Measurements from ENCODE around the gene GHITM. TPM values are rescaled to one million over a fixed set of nuclear protein-coding genes. Genes with fewer than 3 reads are reported as not detected.

The GHITM gene
- total and polyA plus RNA-seq, 2 of the 8 experiments (the other 6 are each of a cell fraction or from before 2014, with no cell fraction given) = 86.2 to 97.0 TPM

DNA sequence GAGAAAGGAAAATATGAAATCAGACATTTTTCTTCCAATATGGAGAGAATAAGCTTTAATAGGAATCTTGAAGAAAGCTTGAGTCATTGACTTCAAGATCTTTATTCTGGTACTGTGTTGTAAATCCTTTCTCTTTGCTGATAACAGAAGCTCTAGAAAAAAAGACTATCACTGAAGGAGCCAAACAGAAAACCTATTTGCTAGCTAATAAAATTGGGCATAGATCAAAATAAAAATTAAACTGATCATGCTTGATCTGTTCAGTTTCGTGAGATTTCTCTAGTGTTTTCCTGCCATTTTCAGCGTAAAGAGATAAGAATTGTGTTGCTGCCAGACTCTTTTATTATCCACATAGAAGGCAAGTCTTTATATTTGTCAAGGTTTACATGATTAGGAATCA lies 1.5 kb upstream of the GHITM start (continued):
- TF ChIP-seq CHD7 (IDR thresholded peaks at IDR 0.05; ENCODE audit: insufficient replicate concordance, low read length) = no peak
- TF ChIP-seq E2F6 (IDR thresholded peaks at IDR 0.05) = no peak
- no peak for TF ChIP-seq NANOG (IDR thresholded peaks at IDR 0.05; ENCODE audit: insufficient read depth, low read depth, low read length, poor library complexity, severe bottlenecking)
- no peak for TF ChIP-seq PHF8 (conservative IDR thresholded peaks at IDR 0.05; ENCODE audit: low read depth, low read length)
- TF ChIP-seq MAFK (IDR thresholded peaks at IDR 0.05; ENCODE audit: low read depth, low read length) = no peak
- no peak for TF ChIP-seq KDM5A (IDR thresholded peaks at IDR 0.05; ENCODE audit: low read length)
- TF ChIP-seq SIX5 (IDR thresholded peaks at IDR 0.05; ENCODE audit: low read depth, low read length) = no peak
- TF ChIP-seq SIN3A (conservative IDR thresholded peaks at IDR 0.05 in 1 of 2, IDR thresholded peaks at IDR 0.05 in 1 of 2; ENCODE audit: low read depth in 1 of 2, low read length in 2 of 2) = no peak
- TF ChIP-seq, protein P1, sequence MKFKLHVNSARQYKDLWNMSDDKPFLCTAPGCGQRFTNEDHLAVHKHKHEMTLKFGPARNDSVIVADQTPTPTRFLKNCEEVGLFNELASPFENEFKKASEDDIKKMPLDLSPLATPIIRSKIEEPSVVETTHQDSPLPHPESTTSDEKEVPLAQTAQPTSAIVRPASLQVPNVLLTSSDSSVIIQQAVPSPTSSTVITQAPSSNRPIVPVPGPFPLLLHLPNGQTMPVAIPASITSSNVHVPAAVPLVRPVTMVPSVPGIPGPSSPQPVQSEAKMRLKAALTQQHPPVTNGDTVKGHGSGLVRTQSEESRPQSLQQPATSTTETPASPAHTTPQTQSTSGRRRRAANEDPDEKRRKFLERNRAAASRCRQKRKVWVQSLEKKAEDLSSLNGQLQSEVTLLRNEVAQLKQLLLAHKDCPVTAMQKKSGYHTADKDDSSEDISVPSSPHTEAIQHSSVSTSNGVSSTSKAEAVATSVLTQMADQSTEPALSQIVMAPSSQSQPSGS (IDR thresholded peaks at IDR 0.05; ENCODE audit: low read length) = no peak

Data from H1 (cell line).